Right renal pelvis (tissue), 4 donors: ENCODE measurements around the gene KCMF1. TPM values are rescaled to one million over a fixed set of nuclear protein-coding genes. Genes with fewer than 3 reads are reported as not detected.

Source experiments
- DNase-seq, 4 donors: peaks; one replicate each; pipeline ENCODE4 v3.0.0-alpha.2; 2013; ENCODE audit warnings: low read depth in 4 of 4, low spot score in 3 of 4, missing footprints in 1 of 4
- polyA plus RNA-seq, 4 donors: library from polyadenylated mRNA; unstranded; fragments of 120-200 nt; gene quantifications; one replicate each; pipeline ENCODE4 v1.2.1, GENCODE V29; 2013; ENCODE audit not compliant: insufficient read length in 4 of 4

Gene KCMF1
- polyA plus RNA-seq, 4 donors: 48.1 to 60.0 (median 54.3) TPM

DNA sequence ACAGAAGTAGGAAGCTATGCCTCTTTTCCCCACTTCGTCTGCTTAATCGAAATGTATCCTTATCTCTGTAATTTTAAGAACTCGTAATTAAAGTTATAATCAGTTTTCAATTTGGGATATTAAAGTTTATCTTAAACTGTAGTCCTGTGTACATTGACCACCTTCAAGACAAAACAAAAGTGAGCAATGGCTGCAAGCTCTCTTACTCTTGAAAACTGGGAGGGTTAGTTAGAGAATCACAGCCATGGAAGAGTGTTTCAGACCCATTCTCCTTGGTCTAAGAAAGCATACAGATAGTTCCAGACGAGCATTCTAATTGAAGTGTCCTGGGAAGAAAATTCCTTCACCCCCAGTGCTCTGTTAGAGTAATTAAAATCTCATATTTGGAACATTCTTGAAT, 2.0 kb downstream of the KCMF1 start:
- no peak for DNase-seq

DNA sequence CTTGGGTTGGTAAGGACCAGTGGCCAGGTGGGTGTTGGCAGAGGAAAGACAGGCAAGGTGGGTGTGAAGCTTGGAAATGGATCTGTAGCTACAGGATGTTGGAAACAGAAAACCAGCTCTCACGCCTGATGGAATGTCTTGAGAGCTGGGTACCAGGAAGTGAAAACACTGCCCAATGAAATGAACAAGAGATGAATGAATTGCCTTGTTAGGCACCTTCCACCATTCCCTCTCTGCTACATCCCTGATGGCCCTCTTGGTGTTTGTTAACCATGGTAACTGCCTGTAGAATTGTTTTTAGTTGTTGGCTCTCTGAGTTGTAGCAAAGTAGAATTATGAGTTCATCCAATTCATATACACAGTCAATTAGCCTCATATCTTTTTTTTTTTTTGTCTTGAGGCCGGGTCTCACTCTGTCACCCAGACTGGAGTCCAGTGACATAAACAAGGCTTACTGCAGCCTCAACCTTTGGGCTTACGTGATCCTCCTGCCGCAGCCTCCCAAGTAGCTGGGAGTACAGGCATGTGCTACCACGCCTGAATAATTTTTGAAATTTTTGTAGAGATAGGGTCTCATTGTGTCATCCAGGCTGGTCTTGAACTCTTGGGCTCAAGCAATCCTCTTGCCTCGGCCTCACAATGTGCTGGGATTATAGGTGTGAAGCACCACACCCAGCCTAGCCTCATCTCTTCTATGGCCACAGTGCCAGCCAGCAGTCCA, 9.5 kb downstream of the KCMF1 start:
- DNase-seq: no peak

DNA sequence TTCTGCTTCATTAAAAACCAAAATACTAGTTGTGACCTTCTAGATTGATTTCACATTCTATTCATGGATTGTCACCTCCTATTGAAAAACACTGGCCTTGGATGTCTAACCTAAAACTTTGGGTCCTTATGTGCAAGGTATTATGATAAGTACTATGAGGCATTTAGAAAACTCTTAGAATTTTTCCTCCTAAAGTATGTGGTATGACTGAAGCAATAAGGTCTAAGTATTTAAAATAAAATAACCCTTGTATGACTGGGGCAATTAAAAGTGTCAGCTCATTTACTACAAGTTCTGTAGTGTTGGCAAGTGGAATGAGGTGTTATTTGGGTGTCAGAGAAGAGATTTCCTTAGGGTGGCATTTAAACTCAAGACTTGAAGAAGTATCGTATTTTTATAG, 15.1 kb downstream of the KCMF1 start:
- DNase-seq: no peak

DNA sequence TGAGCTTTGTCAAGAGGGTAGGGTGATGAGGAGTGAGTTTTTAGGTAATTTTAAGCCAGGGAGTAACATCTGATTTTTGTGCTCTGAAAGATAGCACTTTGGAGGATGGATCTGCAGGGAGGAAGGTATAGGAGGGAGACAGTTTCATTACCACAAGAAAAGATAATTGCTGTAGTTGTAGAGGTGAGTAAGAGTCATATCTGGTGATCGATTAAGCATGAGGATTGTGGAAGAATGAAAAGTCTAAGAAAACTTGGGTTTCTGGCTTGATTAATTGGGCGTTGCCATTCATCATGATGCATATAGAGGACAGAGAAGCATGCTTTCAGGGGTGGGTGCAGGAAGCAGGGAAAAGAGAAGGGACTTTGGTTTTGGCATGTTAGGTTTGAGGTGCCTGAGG, 18.5 kb downstream of the KCMF1 start:
- no peak for DNase-seq

DNA sequence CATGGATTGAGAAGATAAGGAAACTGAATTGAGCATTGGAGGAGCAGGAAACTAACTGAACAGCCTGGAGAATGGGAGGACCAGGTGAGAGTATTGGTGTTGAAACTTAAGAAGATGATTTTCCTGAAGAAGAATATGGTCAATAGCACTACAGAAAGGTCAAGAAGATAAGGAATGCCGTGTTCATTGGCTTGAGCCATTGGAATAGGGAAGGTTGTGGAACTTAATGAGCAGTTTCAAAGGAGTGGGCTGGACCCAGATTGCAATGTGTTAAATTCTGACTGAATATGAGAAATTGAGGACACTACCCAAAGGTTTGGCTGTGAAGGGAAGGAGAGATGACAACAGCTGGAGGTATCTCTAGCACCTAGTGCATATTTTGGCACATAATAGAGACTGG, 19.0 kb downstream of the KCMF1 start:
- DNase-seq: no peak

DNA sequence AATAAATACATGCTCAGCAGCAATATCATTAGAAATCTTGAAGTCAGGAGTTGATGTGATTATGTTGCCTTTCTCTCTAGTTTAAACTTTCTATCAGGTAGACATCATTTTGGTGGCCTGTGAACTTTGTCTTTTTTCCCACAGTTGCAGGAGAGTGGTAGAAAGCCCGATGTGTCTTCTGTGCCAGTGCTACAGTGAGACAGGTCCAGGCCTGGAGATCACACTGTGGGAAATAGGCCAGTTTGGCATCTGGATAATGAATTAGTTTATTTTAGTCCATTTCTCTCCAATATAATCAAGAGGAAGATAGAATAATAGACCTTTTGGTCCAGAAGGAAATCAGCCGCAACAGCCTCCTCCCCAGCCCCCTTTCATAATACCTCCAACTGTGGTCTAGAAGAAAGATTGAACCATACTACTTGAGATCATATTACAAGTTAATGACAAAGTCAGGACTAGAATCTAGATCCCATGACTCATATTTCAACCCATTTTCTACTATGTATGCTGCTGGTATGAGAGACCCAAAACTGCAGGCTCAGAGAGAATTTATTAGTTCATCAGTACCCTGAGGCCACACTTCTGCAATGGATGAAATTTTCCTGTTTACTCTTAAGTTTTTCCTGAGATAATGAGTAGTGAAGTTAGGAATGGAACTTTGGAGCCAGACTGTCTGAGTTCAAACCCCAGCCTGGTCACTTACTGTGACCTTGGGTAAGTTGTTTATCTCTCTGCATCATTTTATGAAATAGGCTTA, 20.6 kb downstream of the KCMF1 start:
- DNase-seq: no peak

DNA sequence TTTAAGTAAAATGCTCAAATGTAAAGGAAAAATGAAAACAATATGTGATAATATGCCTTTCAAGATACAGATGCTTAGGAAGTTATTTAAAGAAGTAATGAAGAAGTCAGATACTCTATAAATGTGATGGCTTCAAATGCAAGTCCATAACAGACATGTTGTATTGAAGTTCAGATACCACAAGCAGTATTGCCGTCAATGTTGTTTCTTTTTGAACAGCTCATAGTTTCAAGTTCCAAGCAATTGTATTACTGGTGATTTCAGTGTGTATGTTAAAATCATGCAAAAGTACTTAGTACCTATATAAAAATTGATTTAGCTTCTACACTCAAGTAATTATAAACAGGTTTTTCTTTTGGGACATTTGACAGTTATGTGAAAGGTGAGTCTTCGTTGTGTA, 24.9 kb downstream of the KCMF1 start:
- no peak for DNase-seq

DNA sequence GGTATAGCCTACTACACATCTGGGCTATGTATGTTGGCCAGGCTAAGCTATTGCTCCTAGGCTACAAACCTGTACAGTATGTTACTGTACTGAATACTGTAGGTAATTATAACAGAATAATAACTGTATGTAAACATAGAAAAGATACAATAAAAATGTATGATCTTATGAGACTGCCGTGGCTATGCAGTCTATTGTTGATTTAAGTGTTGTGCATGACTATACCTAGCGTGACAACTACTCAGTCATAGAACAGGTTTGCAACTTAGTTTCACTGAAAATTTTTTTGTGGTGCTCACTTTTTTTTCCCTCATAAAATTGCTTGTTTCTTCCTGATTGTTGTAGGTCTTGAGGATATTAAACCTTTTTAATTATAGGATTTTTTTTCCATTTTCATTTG, 25.9 kb downstream of the KCMF1 start:
- no peak for DNase-seq

DNA sequence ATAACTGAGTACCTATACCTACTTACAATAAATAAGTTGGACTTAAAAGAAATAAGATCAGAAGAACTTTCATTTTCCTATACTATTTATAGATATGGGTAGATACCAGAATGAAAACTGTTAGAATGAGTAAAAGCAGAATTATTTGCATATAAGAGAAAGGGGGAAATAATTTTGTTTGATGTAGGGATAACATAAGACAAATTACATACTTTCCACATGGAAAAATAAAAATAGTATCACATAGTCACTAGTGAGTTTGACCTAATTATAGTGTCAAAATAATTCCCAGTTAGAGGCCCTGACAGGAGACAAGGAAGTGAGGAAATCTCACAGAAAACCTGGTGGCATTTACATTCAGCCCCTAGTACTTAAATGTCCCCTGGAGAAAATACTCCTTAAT, 28.6 kb downstream of the KCMF1 start:
- DNase-seq: no peak

DNA sequence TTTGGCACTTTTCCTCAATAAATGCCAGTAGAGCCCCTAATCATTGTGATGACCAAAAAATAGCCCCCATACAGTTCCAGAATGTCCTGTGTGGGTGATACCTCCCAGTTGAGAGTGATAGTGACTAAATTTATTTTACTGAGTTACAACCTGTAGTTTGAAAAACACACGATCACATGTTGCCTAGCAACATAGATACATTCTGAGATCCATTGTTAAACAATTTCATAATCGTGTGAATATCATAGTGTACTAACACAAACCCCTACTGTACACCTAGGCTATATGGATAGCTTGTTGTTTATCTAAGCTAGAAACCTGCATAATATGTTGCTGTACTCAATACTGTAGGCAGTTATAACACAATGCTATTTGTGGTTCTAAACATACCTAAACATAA, 30.6 kb downstream of the KCMF1 start:
- no peak for DNase-seq

DNA sequence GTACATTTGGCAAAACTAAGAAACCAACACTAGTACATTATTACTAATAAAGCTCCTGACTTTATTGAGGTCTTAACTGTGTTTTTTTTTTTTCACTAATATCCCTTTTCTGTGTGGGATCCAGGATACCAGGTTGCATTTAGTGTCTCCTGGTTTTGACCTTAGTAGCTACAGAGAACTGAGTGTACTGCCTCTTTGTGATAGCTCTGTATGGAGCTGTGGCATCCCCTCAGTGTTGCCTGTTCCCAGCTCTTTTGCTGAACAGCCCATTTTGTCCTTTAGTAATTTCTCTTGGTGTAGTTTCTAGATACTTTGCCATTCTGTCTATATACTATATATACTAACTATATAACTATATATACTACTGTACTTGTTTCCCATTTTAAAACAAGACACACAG, 31.6 kb downstream of the KCMF1 start:
- DNase-seq: no peak

DNA sequence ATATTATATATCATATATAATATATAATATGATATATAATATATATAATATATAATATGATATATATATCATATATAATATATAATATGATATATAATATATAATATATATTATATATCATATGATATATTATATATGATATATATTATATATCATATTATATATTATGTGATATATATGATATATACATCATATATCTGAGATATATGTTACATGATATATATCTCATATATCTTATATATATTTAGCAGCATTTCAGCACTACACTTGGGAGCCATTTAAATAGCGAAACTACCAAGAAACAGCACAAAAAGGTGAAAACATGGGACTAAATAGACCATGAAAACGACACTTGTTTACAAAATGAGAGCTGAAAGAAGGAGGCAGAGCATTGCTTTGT, 37.3 kb downstream of the KCMF1 start:
- no peak for DNase-seq

DNA sequence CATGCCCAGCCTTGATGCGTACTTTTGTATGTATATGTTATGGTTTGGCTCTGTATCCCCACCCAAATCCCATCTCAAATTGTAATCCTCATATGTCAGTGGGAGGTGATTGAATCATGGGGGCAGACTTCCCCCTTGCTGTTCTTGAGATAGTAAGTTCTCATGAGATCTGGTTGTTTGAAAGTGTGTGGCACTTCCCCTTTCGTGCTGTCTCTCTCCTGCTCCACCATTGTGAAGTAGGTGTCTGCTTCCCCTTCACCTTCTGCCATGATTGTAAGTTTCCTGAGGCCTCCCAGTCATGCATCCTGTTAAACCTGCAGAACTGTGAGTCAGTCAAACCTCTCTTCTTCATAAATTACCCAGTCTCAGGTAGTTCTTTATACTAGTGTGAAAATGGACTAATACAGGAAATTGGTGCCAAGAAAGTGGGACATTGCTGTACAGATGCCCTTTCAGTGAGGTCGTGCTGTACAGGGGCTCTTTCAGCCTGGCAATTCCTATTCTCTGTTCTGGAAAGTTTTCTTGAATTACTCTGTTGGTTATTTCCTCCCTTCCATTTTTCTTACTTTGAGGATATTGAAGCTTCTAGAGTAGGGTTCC, 38.2 kb downstream of the KCMF1 start:
- no peak for DNase-seq

DNA sequence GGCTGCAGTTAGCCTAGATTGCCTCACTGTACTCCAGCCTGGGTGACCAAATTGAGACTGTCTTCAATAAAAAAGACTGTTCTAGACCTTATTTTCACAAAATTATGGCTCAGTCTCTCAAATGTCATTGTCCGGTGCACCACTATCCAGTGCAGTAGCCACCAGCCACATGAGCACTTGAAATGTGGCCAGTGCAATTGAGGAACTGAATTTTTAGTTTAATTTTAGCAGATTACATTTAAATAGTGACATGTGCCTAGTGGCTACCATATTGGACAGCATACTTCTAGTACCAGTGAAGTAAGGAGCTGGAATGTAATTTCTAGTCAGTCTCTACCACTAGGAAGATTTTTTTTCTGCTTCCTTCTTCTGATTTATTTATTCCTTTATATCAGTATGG, 39.4 kb downstream of the KCMF1 start:
- no peak for DNase-seq

DNA sequence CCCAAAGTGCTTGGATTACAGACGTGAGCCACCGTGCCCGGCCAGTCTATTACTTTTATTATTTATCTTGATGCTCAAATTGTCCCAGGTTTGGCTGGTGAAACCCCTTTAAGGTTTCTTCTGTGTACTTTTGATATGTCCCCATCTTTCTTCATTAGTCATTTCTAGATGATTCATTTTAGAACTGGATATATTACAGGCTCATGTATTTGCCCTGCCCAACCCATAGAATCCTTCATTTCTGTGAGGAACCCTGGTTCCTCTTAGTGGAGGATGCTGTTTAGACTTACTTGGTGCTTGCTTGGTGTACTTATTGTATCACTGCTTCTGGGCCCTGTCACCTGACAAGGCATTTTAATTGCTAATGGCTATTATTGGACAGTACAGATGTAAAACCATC, 40.1 kb downstream of the KCMF1 start:
- no peak for DNase-seq

DNA sequence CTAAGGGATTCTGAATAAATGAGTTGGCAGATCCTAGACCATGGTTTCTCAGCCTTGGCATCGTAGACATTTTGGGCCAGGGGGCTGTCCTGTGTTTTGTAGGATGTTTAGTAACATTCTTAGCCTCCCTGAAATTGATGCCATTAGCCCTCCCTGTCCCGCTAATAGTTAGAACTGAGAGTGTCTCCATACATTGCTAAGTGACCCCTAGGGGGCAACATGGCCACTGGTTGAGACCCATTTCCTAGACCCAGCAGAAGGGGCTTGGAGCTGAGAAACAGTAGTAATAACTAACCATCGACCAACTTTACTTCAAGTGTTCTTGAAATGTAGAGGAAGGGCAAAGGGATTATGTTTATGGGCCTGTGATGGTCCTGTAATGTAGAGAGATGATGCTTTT, 40.8 kb downstream of the KCMF1 start:
- no peak for DNase-seq

DNA sequence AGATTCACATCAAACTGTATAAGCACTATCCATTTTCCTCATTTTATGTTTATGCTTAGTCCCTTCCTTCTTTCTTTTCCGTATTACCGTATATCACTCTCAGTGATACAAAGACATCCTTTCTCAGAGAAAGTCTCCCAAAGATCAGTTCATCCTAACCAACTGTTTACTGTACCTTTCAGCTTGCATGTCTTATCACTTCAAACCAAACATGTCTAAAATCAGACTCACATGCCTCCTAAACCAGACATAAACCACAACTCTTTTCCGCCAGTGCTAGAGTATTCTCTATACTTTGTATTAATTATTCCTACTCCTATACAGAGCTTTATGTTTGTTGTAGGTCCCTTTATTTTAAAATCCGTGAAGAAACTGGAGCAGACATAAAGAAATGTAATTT, 41.5 kb downstream of the KCMF1 start:
- DNase-seq: no peak

DNA sequence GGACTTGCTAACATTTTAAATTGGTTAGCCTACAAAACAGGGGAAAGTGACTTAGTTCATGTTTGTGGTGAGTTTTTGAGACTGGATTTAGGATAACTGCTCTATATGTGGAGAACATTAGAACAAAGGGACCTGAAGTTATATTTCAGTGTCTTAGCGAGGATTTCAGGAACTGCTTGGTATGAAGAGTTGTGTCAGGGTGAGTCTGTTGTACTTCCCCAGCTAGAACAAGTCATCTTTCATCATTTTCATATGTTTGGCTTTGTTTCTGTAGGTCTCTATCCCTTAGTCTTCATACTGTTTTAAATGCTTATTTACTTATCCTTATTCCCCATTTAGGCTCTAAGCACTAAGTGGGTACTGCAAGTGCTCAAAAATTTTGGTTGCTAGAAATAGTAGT, 41.9 kb downstream of the KCMF1 start:
- no peak for DNase-seq

DNA sequence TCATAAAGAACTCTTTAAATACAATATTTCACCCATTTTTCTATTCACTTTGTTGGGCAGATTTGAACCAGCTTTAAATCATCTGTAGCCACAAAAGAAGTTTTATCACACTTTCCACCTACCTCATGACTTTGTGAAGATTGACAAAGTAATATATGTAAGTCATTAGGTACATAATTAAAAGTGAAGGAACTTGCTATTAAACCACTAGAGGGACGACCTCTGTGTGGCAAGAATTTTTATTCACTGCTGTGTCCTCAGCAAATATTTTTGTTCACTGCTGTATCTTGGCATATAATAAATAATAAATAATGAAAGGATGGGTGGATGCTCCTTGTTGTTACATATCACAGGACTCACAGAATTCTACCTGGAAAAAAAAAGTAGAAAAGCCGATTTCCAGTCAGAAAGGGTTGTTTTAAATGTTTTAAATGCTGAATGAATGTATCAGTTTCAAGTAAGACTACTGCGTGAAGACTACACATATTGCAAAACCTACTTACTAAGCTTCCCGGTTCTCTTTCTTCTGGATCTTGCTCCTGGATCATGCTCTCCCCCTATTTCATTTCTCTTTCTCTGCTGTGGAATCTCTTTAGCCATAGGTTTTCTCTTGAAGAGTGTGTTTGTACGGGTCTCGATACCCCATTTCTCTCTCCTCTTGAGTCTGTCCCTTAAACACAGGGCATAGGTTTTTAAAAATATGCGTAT, 44.8 kb downstream of the KCMF1 start:
- DNase-seq: no peak

DNA sequence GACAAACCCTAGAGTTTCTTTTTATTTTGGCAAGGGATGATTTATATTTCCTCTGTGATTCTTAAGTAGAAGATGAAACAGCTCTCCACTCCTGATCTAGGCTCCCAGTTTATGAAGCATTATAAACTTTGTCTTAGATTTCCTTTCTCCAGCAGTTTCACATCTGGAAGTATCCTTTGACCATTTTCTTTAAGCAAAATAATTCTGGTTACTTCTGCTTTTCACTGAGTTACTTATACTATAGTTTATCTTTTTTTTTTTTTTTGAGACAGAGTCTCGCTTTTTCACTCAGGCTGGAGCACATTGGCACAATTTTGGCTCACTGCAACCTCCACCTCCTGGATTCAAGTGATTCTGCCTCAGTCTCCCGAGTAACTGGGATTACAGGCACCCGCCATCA, 45.5 kb downstream of the KCMF1 start:
- no peak for DNase-seq

DNA sequence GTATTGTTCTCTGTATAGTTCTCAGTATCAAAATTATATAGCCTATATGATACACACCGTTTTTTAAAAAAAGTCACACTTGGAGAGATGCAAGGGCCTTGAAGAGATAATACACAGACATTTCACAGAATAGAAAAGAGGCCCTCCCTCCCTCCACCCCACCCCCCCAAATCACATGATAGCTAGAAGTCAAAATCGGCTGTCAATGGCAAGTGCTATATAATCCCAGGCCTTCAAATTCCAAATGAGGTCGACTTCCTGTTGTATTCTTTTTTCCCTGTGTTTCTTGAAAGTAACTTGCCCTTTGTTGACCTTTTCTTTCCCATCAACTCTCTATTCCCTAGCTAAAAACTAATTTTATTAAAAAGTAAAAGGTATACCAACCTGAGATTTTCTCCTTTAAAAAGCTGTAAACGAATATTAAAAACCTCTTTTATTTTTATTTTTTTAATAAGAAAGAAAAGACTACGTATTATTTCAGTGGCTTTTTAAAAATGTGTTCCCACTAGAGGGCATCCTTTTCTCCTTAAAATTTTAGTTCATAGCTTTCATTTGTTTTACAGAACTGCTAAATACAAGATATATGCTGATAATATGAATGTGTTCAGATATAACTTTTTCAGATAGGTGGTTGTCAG, 46.6 kb downstream of the KCMF1 start:
- DNase-seq: no peak
